HTR-8/SVneo (cell line): ENCODE measurements around the gene FARP1.
A peak's percentile ranks its signal among the peaks of the same experiment; 100 is the strongest.

ENCODE experiments used
- DNase-seq: peaks from one replicate; pipeline ENCODE4 v3.0.0; 2011; ENCODE audit warnings: low spot score, mixed read lengths; ENCODE audit not compliant: insufficient read length
- FAIRE-seq: peaks from 2 replicates; lab custom pipeline; 2011; peaks lifted over from hg19 to GRCh38; lab: Jason Lieb, UNC

The FARP1 gene

DNA sequence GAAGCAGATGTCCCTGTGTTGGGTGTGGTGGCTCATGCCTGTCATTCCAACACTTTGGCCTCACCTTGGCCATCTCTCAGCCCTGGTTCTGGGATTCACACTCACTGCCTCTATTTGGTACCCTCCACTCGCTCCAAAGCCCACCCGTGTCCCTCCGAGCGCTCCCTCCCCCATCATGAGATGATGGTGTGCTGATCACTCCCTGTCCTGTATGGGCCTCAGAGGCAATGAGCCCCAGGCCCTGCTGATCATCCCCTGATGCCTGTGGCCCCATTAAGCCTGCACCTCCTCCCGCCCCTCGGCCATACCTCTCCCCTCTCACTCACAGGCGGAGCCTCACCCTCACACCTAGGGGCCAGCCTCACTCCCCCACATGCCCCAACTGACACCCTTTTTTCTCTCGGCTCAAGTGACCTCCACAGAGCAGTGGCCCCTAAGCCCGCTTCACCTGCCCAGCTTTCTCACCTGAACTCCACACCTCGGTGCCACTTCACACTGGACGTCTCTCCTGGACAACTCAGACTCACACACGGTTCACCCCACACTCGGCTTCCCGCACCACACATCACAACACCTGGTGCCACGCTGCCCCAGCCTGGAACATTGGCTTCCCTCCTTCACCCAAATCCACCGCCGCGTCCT, 319.5 kb downstream of the FARP1 start:
- no peak for FAIRE-seq
- no peak for DNase-seq

DNA sequence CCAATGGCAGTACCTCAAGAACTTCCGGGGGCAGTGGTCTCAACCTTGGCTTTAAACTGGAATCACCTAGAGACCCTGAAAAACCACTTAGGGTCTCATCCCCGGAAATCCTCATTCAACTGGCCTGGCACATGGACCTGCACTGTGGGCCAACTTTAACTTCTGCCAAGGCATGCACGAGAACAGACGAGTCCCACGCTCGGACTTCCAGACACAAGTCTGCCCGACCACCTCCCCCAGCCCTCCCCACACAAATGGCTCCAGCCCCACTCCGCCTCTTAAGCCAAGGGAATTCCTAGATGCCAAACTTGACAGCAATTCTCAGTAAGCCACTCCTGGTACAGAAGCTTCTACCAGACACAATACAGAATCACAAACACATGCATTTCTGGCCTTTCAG, 320.1 kb downstream of the FARP1 start:
- FAIRE-seq (no peak), DNase-seq (no peak)

DNA sequence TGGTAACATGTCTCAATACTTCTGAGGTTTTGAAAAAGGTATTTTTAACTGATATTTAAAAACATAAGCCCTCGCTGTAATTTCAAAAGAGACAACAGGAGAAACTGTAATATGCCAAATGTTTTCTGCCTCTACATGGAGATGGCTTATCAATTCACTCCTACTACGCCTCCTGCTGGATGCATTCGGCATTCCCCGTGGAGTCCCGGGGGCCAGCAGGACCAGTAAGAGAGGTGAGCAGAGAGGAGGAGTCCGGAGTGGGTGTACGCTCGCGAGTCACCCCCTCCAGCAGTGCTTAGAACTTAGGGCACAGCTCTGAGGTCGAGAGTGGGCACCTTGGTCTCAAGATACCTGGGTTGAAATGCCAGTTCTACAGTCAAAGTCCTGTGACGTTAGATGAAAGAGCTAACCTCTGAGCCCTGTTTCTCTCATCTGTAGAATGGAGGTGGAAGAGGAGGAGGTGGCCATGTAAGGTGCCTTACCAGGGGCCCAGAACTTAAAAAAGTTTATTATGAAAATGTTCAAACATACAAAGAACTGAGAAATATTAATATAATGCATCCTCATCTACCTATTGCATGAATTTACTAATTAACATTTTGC, 323.8 kb downstream of the FARP1 start:
- FAIRE-seq (no peak), DNase-seq (peak; percentile 13)

DNA sequence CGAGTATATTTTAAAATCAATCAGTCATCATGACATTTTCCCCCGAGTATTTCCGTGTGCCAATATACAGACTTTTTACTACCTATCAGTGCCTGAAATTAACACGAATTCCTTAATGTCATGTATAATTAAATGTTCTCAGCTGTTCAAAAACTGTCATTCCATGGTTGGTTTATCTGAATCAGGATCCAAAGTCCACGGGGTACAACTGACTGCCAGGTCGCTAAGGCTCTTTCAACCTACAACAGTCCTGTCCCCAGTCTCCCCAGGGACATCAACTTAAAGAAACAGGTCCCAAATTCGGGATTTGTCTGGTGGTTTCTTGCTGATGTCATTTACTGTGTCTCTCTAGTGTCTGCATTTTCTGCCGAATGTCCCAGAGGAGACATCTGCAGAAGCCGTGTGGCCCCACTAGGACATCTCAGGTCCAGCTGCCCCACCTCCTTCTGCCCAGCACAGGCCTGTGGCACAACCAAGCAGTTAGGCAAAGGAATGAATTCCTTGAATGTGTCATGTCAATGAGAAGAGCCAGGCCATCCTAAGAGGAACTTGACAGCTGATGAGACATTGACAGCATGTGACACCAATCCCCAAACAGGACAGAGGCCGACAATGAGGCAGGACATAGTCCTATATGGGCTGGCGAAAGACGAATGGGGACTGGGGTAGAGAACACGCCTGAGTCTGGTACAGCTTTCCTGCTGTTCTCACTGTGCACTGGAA, 324.5 kb downstream of the FARP1 start:
- FAIRE-seq, result no peak
- no peak for DNase-seq

DNA sequence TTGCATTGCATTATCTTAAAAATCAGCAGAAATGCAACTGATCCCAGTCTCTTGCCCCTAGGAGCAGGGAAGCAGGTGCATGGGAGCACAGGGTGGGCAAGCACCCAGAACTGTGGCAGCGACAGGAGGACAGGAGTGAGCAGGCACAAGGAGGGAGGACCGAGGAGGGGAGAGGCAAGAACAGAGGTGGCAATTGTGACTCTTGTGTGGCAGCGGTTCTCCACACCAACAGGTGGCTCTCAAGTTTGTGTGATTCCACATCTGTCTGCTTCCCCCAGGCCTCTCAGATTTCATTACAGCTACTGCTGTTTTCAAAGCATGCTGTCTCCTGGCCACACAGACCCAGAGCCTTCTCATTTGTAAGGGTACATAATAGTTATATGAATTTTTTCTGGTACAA, 325.5 kb downstream of the FARP1 start:
- DNase-seq (no peak), FAIRE-seq (no peak)

DNA sequence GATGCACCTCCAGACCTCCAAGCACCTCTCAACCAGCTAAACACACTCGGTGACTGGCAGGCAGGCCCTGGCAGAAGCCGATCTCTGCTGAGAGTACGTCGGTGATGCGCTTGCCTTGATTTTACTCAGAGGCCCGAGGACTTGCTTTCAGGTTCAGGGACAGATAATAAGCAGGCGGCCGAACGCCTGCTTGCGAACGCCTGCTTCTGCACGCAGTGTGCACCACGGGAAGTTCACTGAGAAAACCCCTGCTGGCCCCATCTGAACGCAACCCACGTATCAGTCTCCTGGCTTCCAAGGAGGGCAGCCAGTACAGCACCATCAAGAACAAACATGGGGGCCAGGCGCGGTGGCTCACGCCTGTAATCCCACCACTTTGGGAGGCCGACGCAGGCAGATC, 326.0 kb downstream of the FARP1 start:
- FAIRE-seq, result no peak
- DNase-seq, result no peak

DNA sequence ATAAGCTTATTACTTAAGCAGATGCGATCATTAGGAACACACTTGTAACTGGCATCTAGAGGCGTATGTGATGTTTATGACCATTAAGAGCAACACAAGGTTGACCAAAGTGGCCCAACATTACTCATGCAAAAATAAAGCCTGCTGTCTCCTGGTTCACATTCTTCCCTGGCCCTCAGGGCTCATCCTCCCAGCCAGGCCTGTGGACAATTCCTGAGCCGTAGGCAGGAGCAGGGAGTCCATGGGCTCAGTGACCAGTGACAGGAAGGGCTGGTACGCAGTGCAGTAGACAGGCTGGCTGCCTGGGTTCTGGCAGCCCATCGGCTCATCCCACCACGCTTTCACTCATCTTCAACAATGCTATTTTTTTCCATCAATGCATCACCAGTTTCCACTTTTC, 328.0 kb downstream of the FARP1 start:
- DNase-seq (no peak), FAIRE-seq (no peak)

DNA sequence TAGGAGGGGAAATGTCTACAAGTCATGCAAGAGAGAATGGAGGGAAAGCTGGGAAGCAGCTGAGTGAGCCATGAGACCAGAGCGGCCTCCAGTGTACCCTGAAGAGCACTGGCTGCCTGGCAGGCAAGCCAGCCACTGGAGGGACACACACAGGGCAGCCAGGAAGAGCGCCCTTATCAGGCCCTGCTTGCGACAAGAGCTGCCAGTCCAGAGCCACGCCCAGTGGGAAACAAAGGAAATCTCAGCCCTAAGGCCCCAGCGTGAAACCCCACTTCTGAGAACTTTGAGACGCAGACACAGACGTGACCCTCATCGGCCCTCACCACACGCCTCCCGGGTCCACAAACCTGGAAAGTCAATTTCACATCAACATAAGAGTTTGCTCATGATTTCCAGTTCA, 329.0 kb downstream of the FARP1 start:
- FAIRE-seq, result no peak
- DNase-seq, result no peak

DNA sequence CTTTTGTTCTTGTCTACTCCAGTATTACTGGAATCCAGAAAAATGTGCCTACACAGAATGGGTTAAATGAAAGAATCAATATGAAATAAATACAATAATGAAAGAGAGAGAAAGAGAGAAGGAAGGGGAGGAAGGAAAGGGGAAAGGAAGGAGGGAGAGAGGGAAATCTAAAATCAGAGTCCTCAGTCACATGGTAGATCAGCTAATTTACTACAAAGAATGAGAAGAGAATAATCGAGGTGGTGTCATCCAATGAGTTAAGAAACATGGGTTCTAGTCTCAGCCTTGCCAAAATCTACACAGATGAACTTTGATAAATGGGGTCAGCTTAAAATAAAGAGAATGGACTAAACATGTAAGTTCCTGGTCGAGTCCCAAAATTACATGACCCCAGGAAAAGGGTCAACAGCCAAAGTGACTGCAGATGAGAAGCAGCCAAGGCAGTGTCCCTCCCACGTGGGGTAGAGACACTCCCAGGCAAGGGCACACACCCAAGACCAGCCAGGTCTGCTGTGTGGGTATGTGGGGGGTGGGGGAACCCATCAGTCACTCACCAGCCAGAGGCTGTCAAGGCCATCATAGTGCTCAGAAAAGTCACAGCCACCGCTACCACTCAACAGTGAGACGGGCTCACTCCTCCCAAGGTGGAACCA, 330.4 kb downstream of the FARP1 start:
- no peak for DNase-seq
- no peak for FAIRE-seq

DNA sequence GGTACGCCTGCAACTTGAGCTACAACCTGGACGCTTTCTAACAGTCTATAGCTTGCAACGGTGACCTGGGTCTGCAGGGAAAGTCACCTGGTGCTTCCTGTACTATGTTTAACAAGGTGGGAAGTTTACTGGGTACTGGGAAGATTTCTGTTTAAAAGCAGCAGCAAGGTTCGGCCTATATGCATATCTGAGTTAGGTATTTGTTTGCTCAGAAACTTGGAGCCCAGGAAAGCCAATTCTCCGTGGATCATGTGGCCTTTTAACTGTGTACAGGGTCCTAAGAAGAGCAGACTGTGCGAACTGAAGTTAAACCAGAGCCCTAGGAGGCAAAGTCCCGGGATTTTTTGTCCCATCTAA, 330.9 kb downstream of the FARP1 start:
- FAIRE-seq, result no peak

DNA sequence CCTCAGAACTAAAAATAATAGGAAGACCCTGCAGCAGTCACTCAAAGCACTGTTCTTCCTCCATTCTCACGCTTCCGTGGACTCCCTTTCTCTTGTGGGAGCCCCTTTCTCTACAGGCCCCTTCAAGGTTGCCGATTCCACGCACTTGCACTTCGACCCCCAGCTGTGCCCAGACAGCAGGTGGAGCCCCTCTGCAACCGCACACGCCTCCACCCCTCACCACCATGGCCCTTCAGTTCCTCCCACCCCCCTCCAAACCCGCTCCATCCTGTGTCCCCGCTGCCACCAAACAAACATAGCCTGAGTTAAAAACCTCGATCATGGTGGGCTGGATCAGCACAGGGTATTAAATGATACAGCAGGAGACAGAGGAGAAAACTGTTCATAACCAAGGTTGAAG, 331.4 kb downstream of the FARP1 start:
- DNase-seq, result no peak
- FAIRE-seq, result no peak

More for the DNA sequence above, 330.9 kb downstream of the FARP1 start:
- DNase-seq, result no peak

DNA sequence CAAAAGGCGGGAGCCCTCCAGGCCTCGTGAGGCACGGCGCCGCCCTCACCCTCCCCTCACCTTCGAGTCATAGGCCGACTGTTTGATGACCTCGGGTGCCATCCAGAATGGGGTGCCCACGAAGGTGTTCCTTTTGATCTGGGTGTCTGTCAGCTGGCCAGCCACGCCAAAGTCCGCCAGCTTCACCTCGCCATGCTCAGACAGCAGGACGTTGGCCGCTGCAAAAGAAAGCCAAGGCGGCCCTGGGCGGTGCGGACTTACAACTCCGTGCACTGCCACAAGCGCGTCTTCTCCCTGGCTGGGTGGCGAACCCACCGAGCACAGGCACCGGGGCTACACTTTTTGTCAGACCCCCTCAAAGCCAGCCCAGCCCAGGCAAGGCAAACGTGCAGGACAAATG, 331.9 kb downstream of the FARP1 start:
- FAIRE-seq, result no peak
- DNase-seq, result no peak

DNA sequence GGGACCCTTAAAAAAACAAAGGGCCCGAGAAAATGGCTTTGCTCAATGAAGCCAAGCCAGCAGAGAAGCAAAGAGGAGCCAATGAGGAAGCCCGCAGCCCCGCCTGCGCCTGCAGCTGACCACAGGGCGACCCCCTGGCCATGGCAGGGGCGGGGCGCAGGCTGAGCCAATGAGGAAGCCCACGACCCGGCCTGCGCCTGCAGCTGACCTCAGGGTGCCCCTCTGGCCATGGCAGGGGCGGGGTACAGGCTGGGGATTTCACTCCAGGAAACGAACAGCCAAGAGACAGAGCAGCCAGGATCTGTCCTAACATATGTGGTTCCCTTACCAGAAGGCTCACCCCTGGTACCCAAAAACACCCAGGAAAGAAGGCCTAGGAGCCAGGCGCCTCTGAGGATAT, 332.6 kb downstream of the FARP1 start:
- DNase-seq (no peak), FAIRE-seq (no peak)

DNA sequence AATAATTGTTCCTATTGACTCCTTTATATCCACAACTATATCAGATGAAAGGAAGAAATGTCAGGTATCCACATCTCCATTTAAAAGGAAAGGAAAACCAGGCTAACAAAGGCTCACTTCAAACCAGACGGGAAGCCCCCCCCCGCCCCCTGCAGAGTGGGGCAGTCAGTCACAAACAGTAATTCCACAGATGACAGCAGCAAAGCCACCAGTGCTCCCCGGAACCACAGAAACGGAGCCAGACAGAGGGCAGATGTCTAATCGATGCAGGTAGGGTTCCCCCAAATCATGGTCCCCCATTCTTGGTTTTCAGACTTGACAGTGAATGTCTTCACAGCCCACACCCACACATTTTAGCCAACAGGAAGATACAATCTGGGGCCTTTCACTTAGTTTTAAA, 333.2 kb downstream of the FARP1 start:
- no peak for FAIRE-seq
- DNase-seq, result no peak

DNA sequence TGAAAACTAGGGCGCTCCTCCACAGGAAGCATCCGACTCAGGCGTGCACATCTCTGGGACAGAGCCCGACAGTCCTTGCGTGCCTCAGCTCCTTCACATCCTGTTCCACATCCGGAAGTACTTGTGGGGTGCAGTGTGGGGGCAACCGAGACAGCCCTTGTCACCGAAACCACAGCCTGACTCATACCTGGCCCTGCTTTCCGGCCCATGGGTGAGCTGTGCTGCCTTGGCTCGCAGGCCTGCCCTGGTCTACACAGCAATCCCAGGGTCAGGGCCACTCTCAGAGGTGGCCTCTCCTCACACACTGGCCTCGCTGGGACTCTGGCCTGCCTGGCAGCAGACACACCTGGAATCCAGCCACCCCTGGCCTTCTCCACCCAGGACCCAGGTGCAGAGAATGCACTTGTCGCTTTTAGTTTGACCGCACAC, 333.7 kb downstream of the FARP1 start:
- DNase-seq (peak; percentile 78), FAIRE-seq (peak; percentile 93)

DNA sequence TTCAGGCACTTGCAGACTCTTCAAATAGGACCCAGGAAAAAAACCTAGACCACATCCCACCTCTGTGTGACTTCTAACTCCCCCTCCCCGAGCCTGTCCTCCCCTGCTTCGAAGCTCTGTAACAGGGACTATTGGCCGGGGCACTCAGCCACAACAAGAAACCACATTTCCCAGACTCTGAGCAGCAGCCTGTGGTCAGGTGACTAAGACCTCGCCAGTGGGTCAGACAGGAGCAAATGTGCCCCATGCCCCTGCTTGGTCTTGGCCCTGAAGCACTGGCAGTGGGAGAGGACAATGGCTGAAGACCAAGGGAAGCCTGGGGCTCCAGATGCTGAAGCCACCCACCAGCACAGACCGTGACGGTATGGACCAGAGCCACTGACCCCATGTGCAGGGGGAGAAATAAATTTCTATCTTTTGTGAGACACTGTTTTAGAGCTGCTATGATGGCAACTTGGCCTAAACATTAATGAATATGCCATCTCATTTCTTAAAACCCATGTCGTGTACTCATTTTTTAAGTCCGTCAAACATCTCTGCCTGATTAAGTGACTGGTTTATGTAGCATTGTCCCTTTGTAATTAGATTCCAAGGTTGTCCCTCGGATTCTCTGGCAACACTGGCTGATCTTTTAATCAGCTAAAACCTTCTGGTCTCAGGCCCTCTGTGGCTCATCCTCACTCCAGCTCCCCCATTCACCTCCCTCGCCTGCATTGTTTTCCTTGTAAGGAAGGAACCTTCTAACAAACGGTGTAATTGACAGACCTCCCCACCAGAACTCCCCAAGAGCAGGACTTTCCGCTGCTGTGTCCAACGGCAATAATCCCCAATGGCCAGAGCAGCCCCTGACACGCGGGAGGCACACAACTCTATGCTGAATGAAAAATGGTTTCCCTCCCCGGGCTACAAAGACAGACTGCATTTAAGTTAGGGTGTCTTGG, 335.6 kb downstream of the FARP1 start:
- DNase-seq, result peak; percentile 9
- no peak for FAIRE-seq

DNA sequence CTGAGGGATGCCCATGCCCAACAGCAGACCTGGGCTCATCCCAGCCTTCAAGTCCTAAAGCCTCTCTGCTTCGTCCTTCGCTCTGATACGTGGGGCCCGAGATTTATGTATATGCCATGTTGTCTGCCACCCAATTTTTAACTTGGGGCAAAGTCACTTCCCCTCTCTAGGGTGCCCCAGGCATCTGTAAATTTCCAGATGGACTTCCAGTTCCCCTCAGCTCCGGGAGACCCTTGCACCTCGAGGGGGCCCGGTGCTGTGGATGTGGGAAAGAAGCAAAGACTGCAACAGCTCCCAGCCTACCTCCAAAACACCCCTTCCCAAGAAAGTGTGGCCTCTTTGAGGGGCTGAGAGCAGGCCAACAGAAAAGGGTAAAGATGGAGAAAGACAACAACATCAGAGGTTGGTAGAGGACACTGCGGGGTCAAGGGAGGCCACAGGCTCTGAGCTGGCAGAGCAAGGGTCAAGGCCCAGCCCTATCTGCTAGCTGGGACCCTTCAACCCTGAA, 336.7 kb downstream of the FARP1 start:
- DNase-seq (no peak), FAIRE-seq (no peak)

DNA sequence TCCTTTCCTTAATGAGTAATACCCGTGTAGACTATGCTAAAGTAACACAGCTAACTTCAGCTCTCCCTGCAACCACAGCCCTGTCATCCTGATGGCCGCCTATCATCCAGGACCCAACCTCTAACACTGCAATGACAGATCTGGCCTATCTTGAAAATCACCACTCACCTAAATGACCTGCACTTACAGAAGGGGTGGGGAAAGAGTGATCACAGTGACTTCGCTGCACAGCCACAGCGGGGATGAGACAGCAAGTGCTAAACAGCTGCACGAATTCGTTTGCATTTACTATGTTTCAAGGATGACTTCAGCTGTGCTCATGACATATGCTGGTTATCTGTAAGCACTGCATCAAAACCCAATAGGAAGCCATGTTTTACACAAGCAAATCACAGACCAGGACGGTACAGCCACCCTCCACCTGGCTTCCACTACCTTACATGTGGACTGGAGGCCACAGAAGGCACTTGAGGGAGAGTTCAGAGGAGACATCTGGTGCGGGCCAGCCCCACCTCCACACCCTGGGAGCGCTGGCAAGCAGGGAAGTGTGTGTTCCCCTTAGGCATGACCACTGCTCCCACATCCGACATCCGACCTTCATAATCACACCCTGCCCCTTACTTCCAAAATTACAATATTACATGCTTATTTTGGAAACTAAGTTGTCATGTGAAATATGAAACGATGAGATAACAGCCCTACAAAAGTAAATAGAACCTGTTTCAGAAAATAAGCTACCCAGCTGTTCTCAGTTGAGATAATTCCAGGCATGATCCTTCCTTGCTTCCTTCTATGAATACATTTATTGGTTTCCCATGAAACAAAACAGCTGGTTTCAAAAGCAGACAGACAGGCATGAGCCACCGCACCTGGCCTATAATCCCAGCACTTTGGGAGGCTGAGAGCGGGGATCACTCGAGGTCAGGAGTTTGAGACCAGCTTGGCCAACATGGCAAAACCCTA, 338.3 kb downstream of the FARP1 start:
- no peak for DNase-seq
- FAIRE-seq, result no peak
